ENCODE results near the gene BHLHA9.
"Not testable (repeated sequence)": the region's sequence is repeated elsewhere in the genome, so short reads cannot be mapped to it uniquely, and the experiment has no call there.

Gene BHLHA9

DNA sequence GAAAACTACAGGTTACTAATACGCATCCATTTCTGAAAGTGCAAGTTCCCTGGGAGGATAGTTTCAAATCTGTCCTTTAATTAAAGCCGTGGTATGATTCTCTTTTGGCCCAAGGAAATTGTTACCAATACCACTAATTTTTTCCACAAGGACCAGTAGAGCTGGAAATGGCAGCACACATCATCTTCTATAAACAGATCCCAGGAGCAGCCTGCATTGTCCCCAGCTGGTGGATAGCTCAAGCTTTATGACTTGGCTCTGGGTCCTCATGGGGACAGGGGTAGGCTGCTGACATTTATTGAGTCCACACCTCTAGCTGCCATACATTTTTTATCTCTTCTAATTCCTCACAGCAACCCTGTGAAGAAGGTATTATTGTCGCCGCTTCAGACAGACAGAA lies 35.8 kb upstream of the BHLHA9 start:
- Histone ChIP-seq H3K9ac (ENCODE audit: low read depth, low read length) (no peak overlapping the region), H3K36me3 (ENCODE audit: insufficient read depth, low read length) (no peaks in the 10 kb centered on the region), H3K4me1 (ENCODE audit: insufficient read depth, low read length) (no peaks in the 10 kb centered on the region), H3K9me3 (ENCODE audit: control insufficient read depth, insufficient read depth, low read length) (no peaks in the 10 kb centered on the region)

DNA sequence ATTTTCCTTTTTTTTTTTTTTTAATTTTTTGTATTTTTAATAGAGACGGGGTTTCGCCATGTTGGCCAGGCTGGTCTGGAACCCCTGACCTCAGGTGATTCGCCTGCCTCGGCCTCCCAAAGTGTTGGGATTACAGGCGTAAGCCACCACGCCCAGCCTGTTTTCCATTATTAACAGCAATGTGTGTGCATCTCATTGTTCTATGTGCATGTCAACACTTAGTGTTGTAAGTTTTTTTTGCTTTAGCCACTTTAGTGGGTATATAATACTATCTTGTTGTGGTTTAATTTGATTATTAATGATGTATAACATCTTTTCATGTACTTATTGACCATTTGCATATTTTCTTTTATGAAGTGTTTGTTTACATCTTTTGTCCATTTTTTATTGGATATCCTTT lies 32.8 kb upstream of the BHLHA9 start:
- Histone ChIP-seq H3K36me3 (ENCODE audit: insufficient read depth, low read length) (no peaks in the 10 kb centered on the region), H3K9me3 (ENCODE audit: control insufficient read depth, insufficient read depth, low read length) (no peaks in the 10 kb centered on the region), H3K9ac (ENCODE audit: low read depth, low read length) (no peak overlapping the region), H3K4me1 (ENCODE audit: insufficient read depth, low read length) (no peaks in the 10 kb centered on the region)

DNA sequence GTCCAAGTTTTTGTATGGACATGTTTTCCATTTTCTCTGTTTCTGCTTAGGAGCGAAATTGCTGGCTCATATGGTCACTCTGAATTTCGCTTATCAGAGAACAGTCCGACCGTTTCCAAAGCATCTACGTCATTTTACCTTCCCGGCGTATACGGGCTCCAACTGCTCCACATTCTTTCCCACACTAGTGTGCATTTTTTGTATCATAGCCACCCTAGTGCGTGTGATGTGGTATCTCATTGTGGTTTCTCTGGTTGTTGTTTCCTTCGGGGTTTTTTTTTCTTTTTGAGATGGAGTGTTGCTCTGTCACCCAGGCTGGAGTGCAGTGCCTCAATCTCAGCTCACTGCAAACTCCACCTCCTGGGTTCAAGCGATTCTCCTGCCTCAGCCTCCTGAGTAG lies 31.0 kb upstream of the BHLHA9 start:
- no peak overlapping the region for H3K9ac ChIP-seq (ENCODE audit: low read depth, low read length)
- H3K4me1 ChIP-seq (ENCODE audit: insufficient read depth, low read length), result no peaks in the 10 kb centered on the region
- no peaks in the 10 kb centered on the region for H3K9me3 ChIP-seq (ENCODE audit: control insufficient read depth, insufficient read depth, low read length)
- no peaks in the 10 kb centered on the region for H3K36me3 ChIP-seq (ENCODE audit: insufficient read depth, low read length)

DNA sequence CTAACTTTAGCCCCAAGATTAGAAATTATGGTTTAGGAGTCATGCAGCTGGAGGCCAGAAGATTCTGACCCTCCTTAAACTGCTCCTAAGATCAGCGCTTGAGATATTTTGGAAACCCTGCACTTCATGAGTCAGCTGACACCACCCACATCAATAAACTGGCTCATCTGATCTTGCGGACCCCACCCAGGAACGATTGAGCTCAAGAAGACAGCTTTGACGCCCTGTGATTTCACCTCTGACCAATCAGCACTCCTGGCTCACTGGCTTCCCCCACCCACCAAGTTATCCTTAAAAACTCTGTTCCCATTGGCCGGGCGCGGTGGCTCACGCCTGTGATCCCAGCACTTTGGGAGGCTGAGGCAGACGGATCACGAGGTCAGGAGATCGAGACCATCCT lies 29.8 kb upstream of the BHLHA9 start:
- not testable (repeated sequence) for H3K9ac ChIP-seq (ENCODE audit: low read depth, low read length); H3K36me3 ChIP-seq (ENCODE audit: insufficient read depth, low read length); H3K4me1 ChIP-seq (ENCODE audit: insufficient read depth, low read length); H3K9me3 ChIP-seq (ENCODE audit: control insufficient read depth, insufficient read depth, low read length)

DNA sequence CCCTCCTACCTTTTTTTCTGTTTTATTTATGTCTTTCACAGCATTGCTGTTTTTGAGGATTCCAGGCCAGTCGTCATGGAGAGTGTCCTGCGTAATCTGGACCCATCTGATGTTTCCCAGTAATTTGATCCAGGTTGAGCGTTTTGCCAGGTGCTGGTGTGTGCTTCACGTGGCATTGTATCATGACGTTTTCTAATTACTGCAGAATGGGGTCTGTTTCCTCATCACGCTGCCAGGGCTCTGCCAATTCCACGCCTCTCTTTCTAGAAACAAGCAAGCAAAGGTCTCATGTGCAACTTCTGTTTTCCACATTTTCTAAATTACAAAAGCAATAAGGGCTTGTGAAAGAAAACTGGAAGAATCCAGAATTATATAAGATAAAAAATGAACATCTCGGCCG lies 28.3 kb upstream of the BHLHA9 start:
- Histone ChIP-seq H3K36me3 (ENCODE audit: insufficient read depth, low read length) (no peaks in the 10 kb centered on the region), H3K4me1 (ENCODE audit: insufficient read depth, low read length) (no peaks in the 10 kb centered on the region), H3K9me3 (ENCODE audit: control insufficient read depth, insufficient read depth, low read length) (no peaks in the 10 kb centered on the region), H3K9ac (ENCODE audit: low read depth, low read length) (no peak overlapping the region)

DNA sequence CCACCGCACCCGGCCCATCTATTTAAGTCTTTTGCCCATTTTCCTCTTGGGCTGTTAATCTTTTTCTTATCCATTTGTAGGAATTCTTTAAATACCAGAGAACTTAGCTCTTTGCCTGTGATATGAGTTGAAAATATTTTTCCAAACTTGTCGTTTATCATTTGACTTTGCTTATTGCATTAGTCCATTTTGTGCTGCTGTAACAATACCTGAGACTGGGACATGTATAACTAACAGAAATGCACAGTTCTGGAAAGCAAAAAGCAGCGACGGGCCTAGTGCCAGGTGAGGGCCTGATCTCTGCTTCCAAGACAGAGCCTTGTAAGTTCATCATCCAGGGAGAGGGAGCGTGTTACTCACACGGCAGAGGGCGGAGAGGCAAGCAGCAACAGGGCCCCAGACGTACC lies 25.6 kb upstream of the BHLHA9 start:
- Histone ChIP-seq H3K9me3 (ENCODE audit: control insufficient read depth, insufficient read depth, low read length) (no peaks in the 10 kb centered on the region), H3K36me3 (ENCODE audit: insufficient read depth, low read length) (no peaks in the 10 kb centered on the region), H3K9ac (ENCODE audit: low read depth, low read length) (no peak overlapping the region), H3K4me1 (ENCODE audit: insufficient read depth, low read length) (no peaks in the 10 kb centered on the region)

DNA sequence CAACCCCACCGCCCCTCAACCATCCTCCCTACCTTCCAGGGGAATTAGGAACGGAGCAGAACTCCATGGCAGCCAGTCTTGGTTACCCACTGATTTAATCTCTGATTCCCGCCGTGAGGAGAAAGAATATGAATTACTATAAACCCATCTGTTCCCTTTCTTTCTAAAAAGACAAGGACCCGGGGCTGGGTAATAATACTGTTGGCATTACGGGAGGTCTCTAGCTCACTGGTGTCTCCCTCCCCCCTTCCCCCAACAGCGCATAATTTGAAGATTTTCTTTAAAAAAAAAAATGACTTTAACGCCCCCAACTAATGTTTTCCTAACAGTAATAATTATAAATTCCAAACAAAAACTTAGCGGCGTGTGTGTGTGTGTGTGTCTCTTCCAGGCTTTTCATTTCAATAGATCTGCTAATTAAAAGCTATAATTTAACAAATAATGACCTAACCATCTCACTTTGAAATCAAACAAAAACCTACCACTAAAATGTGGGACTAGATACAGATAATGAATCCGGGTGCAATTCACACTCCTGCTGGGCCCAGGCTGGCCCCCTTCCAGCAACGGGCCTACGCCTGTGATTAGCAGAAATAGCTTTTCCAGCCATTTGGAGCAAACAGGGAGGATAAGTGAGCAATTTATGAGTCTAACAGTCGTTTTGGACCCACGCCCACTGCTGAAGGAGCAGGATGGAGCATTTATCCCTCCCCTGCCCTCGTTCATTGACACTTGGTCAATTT lies 18.2 kb upstream of the BHLHA9 start:
- no peak overlapping the region for H3K9ac ChIP-seq (ENCODE audit: low read depth, low read length)
- H3K4me1 ChIP-seq (ENCODE audit: insufficient read depth, low read length), result no peaks in the 10 kb centered on the region

DNA sequence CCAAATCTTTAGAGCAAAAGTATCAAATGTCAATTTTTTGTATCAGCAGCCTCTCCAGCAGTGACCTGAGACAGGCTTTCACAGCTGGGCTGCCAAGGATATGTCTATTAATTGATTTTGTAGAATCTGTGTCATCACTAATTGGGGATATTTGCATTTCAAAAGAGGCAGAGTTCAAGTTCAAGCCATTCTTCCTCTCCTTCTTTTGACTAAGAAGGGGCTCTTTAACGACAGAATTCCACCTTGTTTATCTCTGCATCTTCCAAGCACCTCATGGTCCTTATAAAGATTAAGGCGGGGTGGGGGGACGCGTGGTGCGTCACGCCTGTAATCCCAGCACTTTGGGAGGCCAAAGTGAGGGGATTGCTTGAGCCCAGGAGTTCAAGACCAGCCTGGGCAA lies 15.2 kb upstream of the BHLHA9 start:
- H3K9me3 ChIP-seq (ENCODE audit: control insufficient read depth, insufficient read depth, low read length), result no peaks in the 10 kb centered on the region
- H3K9ac ChIP-seq (ENCODE audit: low read depth, low read length), result no peak overlapping the region
- H3K4me1 ChIP-seq (ENCODE audit: insufficient read depth, low read length), result no peaks in the 10 kb centered on the region
- no peaks in the 10 kb centered on the region for H3K36me3 ChIP-seq (ENCODE audit: insufficient read depth, low read length)

More for the DNA sequence above, 18.2 kb upstream of the BHLHA9 start:
- no peaks in the 10 kb centered on the region for H3K36me3 ChIP-seq (ENCODE audit: insufficient read depth, low read length)
- no peaks in the 10 kb centered on the region for H3K9me3 ChIP-seq (ENCODE audit: control insufficient read depth, insufficient read depth, low read length)

DNA sequence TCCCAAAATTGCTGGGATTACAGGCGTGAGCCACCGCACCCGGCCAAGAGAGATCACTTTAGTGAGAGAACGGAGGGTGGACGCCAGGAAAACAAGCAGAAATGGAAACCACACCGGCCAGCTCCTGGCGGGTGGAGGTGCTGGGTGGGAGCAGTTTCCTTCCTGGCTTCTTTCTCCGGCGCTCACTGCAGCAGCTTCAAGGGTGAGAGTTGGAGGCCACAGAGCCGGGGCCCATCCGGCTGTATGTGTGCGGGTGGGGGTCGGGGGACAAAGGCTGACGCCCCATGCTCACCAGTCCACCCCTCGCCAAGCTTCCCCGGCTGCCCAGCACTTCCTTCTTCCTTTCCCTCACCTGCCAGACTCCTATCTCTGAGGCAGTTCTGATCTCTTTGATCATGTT lies 13.5 kb upstream of the BHLHA9 start:
- no peaks in the 10 kb centered on the region for H3K9me3 ChIP-seq (ENCODE audit: control insufficient read depth, insufficient read depth, low read length)
- peaks cover 2% of the 10 kb centered on the region; the same call in 1 of the 2 replicates for H3K4me1 ChIP-seq (ENCODE audit: insufficient read depth, low read length)
- H3K9ac ChIP-seq (ENCODE audit: low read depth, low read length), result no peak overlapping the region
- H3K36me3 ChIP-seq (ENCODE audit: insufficient read depth, low read length), result no peaks in the 10 kb centered on the region

DNA sequence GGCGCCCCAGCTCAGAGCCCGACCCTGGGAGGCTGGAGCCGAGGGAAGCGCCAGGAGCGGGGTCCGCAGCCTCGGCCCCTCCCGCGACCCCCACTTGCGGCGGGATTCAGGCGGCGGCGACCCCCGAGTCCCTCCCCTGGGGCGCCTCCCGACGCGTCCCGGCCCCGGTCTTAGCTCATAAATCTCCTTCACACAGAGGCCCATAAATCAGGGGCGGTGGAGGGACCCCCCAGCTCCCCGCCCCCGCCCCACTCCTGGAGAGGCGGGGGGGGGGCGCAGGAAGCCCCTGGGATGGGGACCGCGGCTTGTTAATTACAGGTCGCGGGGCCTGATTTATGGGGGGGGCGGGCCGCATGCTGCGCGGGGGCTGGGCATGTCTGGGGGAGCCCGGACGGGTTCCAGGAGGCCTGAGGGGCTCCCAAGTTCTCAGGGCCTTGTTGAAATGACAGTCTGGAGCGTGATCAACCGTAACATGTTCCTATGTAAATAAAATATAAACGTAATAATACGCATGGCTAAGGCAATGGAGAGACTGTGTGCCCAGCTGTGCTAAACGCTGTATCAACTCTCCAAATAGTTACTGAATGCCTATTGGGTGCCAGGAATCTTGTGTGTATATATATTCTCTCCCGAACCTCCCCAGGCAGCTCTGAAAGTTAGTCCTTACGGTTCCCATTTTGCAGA lies 10.0 kb upstream of the BHLHA9 start:
- no peaks in the 10 kb centered on the region for H3K9me3 ChIP-seq (ENCODE audit: control insufficient read depth, insufficient read depth, low read length)
- peaks cover 2% of the 10 kb centered on the region; the same call in 1 of the 2 replicates for H3K4me1 ChIP-seq (ENCODE audit: insufficient read depth, low read length)
- H3K9ac ChIP-seq (ENCODE audit: low read depth, low read length), result peak overlapping the region; percentile 77; the same call in 1 of the 2 replicates
- no peaks in the 10 kb centered on the region for H3K36me3 ChIP-seq (ENCODE audit: insufficient read depth, low read length)

DNA sequence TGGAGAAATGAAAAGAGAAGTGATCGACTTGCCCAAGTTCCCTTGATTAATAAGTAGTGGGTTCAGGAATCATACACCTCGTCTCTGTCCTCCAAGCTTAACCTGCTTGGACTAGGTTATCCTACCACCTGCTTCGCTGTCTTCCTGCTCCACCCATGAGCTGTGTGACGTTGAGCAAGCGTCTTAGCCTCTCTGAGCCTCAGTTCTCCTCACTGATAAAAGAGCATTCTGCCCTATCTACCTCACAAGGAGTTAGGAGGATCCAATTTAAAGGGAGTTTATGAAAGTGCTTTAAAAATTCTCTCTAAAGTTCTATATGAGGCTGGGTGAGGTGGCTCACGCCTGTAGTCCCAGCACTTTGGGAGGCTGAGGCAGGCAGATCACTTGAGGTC lies 9.5 kb upstream of the BHLHA9 start:
- H3K4me1 ChIP-seq (ENCODE audit: insufficient read depth, low read length), result peaks cover 2% of the 10 kb centered on the region; the same call in 1 of the 2 replicates
- no peaks in the 10 kb centered on the region for H3K36me3 ChIP-seq (ENCODE audit: insufficient read depth, low read length)
- no peaks in the 10 kb centered on the region for H3K9me3 ChIP-seq (ENCODE audit: control insufficient read depth, insufficient read depth, low read length)
- no peak overlapping the region for H3K9ac ChIP-seq (ENCODE audit: low read depth, low read length)

DNA sequence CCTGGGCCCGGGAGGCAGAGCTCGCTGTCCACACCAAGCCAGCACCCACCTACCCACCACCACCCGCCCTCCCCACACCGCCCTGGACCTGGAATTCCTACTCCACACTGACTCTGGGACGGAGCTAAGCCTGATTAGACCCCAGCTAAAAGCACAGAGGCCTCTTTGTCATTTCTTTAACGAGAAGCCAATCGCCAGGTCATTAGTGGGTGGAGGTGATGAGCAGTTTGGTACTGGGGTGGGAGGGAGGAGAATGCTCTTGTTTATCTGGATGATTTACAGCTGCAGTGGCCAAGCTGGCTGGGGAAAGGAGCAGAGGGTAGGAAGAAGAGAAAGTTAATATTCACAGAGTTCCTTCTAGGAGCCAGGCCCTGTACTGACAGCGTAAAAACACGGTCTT lies 6.0 kb upstream of the BHLHA9 start:
- H3K9ac ChIP-seq (ENCODE audit: low read depth, low read length), result no peak overlapping the region
- H3K36me3 ChIP-seq (ENCODE audit: insufficient read depth, low read length), result no peaks in the 10 kb centered on the region
- H3K4me1 ChIP-seq (ENCODE audit: insufficient read depth, low read length), result peaks cover 2% of the 10 kb centered on the region; the same call in 1 of the 2 replicates
- no peaks in the 10 kb centered on the region for H3K9me3 ChIP-seq (ENCODE audit: control insufficient read depth, insufficient read depth, low read length)

DNA sequence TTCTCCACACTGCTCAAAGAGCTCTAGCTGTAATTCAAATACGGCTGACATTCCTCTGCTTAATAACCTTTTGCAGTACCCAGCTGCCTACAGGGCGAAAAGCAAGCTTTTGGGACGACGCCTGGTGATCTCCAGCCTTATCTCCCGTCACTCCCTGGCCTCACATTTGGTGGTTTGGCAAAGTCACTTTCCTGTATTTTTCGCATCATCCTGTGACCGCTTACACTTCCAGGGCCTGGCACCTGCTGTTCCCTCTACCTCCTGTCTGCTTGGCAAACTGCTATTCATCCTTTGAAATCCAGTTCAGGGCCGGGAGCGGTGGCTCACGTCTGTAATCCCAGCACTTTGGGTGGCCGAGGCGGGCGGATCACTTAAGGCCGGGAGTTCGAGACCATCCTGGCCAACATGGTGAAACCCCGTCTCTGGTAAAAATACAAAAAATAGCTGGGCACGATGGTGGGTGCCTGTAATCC lies 2.7 kb upstream of the BHLHA9 start:
- Histone ChIP-seq H3K9ac (ENCODE audit: low read depth, low read length) (peak overlapping the region; percentile 96), H3K36me3 (ENCODE audit: insufficient read depth, low read length) (no peaks in the 10 kb centered on the region), H3K4me1 (ENCODE audit: insufficient read depth, low read length) (0 out of 2 replicates have a peak, but pooled peaks cover 4% of the 10 kb centered on the region), H3K9me3 (ENCODE audit: control insufficient read depth, insufficient read depth, low read length) (no peaks in the 10 kb centered on the region)

DNA sequence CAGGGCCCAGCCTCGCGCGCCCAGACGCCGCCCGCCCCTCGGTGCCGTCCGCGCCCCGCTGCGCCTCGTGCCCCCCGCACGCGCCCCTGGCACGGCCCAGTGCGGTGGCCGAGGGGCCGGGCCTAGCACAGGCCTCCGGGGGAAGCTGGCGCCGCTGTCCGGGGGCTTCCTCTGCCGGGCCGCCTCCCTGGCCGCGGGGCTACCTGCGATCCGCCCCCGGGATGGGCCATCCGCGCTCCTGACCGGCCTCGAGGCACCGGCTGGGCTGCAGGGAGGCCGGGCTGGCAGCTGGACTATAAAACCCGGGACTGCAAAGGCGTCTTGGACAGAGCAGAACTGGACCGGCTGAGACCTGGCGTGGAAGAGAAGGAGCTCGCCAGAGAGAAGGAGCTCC lies 783 bp downstream of the BHLHA9 start:
- no peak overlapping the region for H3K9ac ChIP-seq (ENCODE audit: low read depth, low read length)
- 0 out of 2 replicates have a peak, but pooled peaks cover 4% of the 10 kb centered on the region for H3K4me1 ChIP-seq (ENCODE audit: insufficient read depth, low read length)
- no peaks in the 10 kb centered on the region for H3K36me3 ChIP-seq (ENCODE audit: insufficient read depth, low read length)
- H3K9me3 ChIP-seq (ENCODE audit: control insufficient read depth, insufficient read depth, low read length), result no peaks in the 10 kb centered on the region

DNA sequence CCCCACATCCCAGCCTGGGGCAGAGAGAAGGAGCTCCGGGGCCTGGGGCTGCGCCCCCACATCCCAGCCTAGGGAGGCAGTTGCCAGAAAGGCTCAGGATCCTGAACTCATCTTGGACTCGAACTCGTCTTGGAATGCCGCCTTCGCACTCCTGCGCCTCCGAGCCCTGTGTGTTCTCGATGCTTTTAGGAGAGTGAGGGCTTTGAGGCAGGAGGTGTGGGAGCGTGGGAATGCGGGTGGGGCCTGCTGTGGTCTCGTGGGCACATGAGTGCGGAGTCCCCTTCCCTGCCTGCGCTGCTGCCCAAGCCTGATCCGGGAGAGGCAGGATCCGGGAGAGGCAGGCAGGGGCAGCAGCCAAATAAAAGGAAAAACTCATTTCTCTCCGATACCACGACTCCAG lies 1.2 kb downstream of the BHLHA9 start:
- H3K9me3 ChIP-seq (ENCODE audit: control insufficient read depth, insufficient read depth, low read length), result no peaks in the 10 kb centered on the region
- H3K36me3 ChIP-seq (ENCODE audit: insufficient read depth, low read length), result no peaks in the 10 kb centered on the region
- H3K9ac ChIP-seq (ENCODE audit: low read depth, low read length), result no peak overlapping the region
- H3K4me1 ChIP-seq (ENCODE audit: insufficient read depth, low read length), result 0 out of 2 replicates have a peak, but pooled peaks cover 4% of the 10 kb centered on the region

All from ES-I3 (cell line).